Urinary bladder (tissue), 4 donors: ENCODE data around the gene BRSK2. TPM values are rescaled to one million over a fixed set of nuclear protein-coding genes. Genes with fewer than 3 reads are reported as not detected.

Experiments
- DNase-seq: peaks from one replicate; pipeline ENCODE4 v3.0.0-alpha.2; 2015; ENCODE audit errors: extremely low spot score
- H3K27ac ChIP-seq: one replicate; pipeline ENCODE4 v1.5.1; 2013; ENCODE audit warnings: low read depth, mild to moderate bottlenecking, moderate library complexity
- H3K36me3 ChIP-seq: one replicate; pipeline ENCODE4 v1.6.1; 2013; ENCODE audit warnings: mild to moderate bottlenecking, moderate library complexity; ENCODE audit not compliant: insufficient read depth
- H3K4me1 ChIP-seq: one replicate; pipeline ENCODE4 v1.6.1; 2013; ENCODE audit warnings: mild to moderate bottlenecking, moderate library complexity; ENCODE audit not compliant: insufficient read depth
- H3K4me3 ChIP-seq: one replicate; pipeline ENCODE4 v1.5.1; 2013; ENCODE audit warnings: low read depth, low read length
- WGBS: extraction: QIAGEN DNeasy Blood & Tissue Kit; methylation state at CpG from one replicate; pipeline ENCODE4 v1.1.7; 2013; 5-methylcytosine and 5-hydroxymethylcytosine counted together
- polyA plus RNA-seq: library from polyadenylated mRNA; stranded (reverse); fragments of 200-250 nt; gene quantifications from one replicate; pipeline ENCODE4 v1.2.3, GENCODE V29; 2013
- total RNA-seq: library from RNA; depleted of rRNA; stranded (reverse); fragments of >200 nt; gene quantifications from one replicate; pipeline ENCODE4 v1.2.3, GENCODE V29; 2014
- donor health status: healthy with polysubstance abuse.
- donor health status: healthy.

Gene BRSK2
- total and polyA plus RNA-seq, 2 donors: 2.6 to 3.0 TPM

- no peak overlapping the region for H3K4me3 ChIP-seq
- H3K4me1 ChIP-seq: no peaks in the 10 kb centered on the region
- peaks cover 5% of the 10 kb centered on the region for H3K36me3 ChIP-seq
- no peak for DNase-seq
- no peak overlapping the region for H3K27ac ChIP-seq
- 92% methylated on average over 40 of the region's 40 CpGs for WGBS
Observed at GRCh38 chr11:1470681-1471611, 81.2 kb downstream of the BRSK2 start.

- no peak for DNase-seq
- WGBS: 76% methylated on average over 9 of the region's 9 CpGs
- H3K27ac ChIP-seq: no peak overlapping the region
Observed at GRCh38 chr11:1471736-1472135, 82.0 kb downstream of the BRSK2 start.

GRCh38 chr11:1472180-1473005, 82.7 kb downstream of the BRSK2 start:
- Histone ChIP-seq H3K4me1 (no peaks in the 10 kb centered on the region), H3K4me3 (no peak overlapping the region), H3K27ac (no peak overlapping the region), H3K36me3 (peaks cover 5% of the 10 kb centered on the region)
- WGBS: 93% methylated on average over 21 of the region's 21 CpGs
- no peak for DNase-seq

More at GRCh38 chr11:1471736-1472135, 82.0 kb downstream of the BRSK2 start:
- H3K4me3 ChIP-seq: no peak overlapping the region
- no peaks in the 10 kb centered on the region for H3K4me1 ChIP-seq
- H3K36me3 ChIP-seq: peaks cover 5% of the 10 kb centered on the region

GRCh38 chr11:1473011-1473628, 83.4 kb downstream of the BRSK2 start:
- H3K36me3 ChIP-seq: peaks cover 5% of the 10 kb centered on the region
- H3K27ac ChIP-seq: no peak overlapping the region
- H3K4me3 ChIP-seq: no peak overlapping the region
- no peaks in the 10 kb centered on the region for H3K4me1 ChIP-seq
- WGBS: 92% methylated on average over 12 of the region's 12 CpGs
- no peak for DNase-seq

- no peak overlapping the region for H3K27ac ChIP-seq
- no peak overlapping the region for H3K4me3 ChIP-seq
- no peak for DNase-seq
- 93% methylated on average over 22 of the region's 22 CpGs for WGBS
- H3K36me3 ChIP-seq: peaks cover 5% of the 10 kb centered on the region
- H3K4me1 ChIP-seq: no peaks in the 10 kb centered on the region
Observed at GRCh38 chr11:1473786-1474185, 84.1 kb downstream of the BRSK2 start.

- Histone ChIP-seq H3K27ac (no peak overlapping the region), H3K4me3 (no peak overlapping the region), H3K4me1 (no peaks in the 10 kb centered on the region), H3K36me3 (peaks cover 3% of the 10 kb centered on the region)
- 92% methylated on average over 12 of the region's 12 CpGs for WGBS
- no peak for DNase-seq
Observed at GRCh38 chr11:1475841-1476240, 86.1 kb downstream of the BRSK2 start.

GRCh38 chr11:1476940-1477736, 87.4 kb downstream of the BRSK2 start:
- 84% methylated on average over 20 of the region's 20 CpGs for WGBS
- Histone ChIP-seq H3K4me3 (no peak overlapping the region), H3K27ac (no peak overlapping the region), H3K36me3 (peaks cover 3% of the 10 kb centered on the region), H3K4me1 (no peaks in the 10 kb centered on the region)
- no peak for DNase-seq

- no peak for DNase-seq
- Histone ChIP-seq H3K36me3 (peaks cover 3% of the 10 kb centered on the region), H3K4me3 (no peak overlapping the region), H3K27ac (no peak overlapping the region), H3K4me1 (no peaks in the 10 kb centered on the region)
- WGBS: 95% methylated on average over 13 of the region's 13 CpGs
Observed at GRCh38 chr11:1478011-1478410, 88.3 kb downstream of the BRSK2 start.

- Histone ChIP-seq H3K36me3 (peaks cover 3% of the 10 kb centered on the region), H3K27ac (no peak overlapping the region), H3K4me3 (no peak overlapping the region), H3K4me1 (no peaks in the 10 kb centered on the region)
- no peak for DNase-seq
- WGBS: 66% methylated on average over 9 of the region's 9 CpGs
Observed at GRCh38 chr11:1478544-1478943, 88.8 kb downstream of the BRSK2 start.

GRCh38 chr11:1479006-1479677, 89.4 kb downstream of the BRSK2 start:
- DNase-seq: no peak
- no peak overlapping the region for H3K4me3 ChIP-seq
- no peak overlapping the region for H3K27ac ChIP-seq
- H3K4me1 ChIP-seq: no peaks in the 10 kb centered on the region
- 75% methylated on average over 9 of the region's 9 CpGs for WGBS
- no peaks in the 10 kb centered on the region for H3K36me3 ChIP-seq

- Histone ChIP-seq H3K4me3 (no peak overlapping the region), H3K4me1 (no peaks in the 10 kb centered on the region), H3K36me3 (no peaks in the 10 kb centered on the region), H3K27ac (no peak overlapping the region)
- WGBS: 91% methylated on average over 12 of the region's 12 CpGs
- no peak for DNase-seq
Observed at GRCh38 chr11:1479678-1480118, 90.0 kb downstream of the BRSK2 start.

GRCh38 chr11:1480191-1480554, 90.4 kb downstream of the BRSK2 start:
- DNase-seq: no peak
- H3K4me1 ChIP-seq: no peaks in the 10 kb centered on the region
- no peak overlapping the region for H3K27ac ChIP-seq
- WGBS: 83% methylated on average over 13 of the region's 13 CpGs
- H3K4me3 ChIP-seq: no peak overlapping the region
- no peaks in the 10 kb centered on the region for H3K36me3 ChIP-seq
